WTC11 (cell line): ENCODE data around the gene TMEM88. TPM values are rescaled to one million over a fixed set of nuclear protein-coding genes. Genes with fewer than 3 reads are reported as not detected.

Experiments
- ATAC-seq: fragments of 200-7000 bp; cut with Tn5 transposase; 2 replicates; pipeline ENCODE4 v1.10.0; 2021; ENCODE audit warnings: mild to moderate bottlenecking, moderate library complexity
- CTCF ChIA-PET: fragments of 300-600 bp; sonication (Branson Sonifier 250); formaldehyde crosslinking; loops from one replicate; lab custom pipeline; 2021; ENCODE audit warnings: antibody characterized with exemption; lab: Charles Lee
- POLR2A ChIA-PET: fragments of 350-600 bp; sonication (Branson Sonifier 250); formaldehyde crosslinking; loops from one replicate; lab custom pipeline; 2021; ENCODE audit warnings: antibody characterized with exemption; lab: Charles Lee
- DNase-seq: peaks from one replicate; pipeline ENCODE4 v3.0.0; 2021; ENCODE audit warnings: low spot score
- H3K27ac Mint-ChIP-seq: 2 replicates; pipeline ENCODE4 v1.8.0; 2021; ENCODE audit warnings: mixed read lengths
- H3K27me3 Mint-ChIP-seq: 2 replicates; pipeline ENCODE4 v1.8.0; 2021; ENCODE audit warnings: low read depth, mild to moderate bottlenecking, moderate library complexity, mixed read lengths
- H3K36me3 Mint-ChIP-seq: 2 replicates; pipeline ENCODE4 v1.8.0; 2021; ENCODE audit warnings: mixed read lengths
- H3K4me1 Mint-ChIP-seq: 2 replicates; pipeline ENCODE4 v1.8.0; 2022; ENCODE audit warnings: mixed read lengths
- H3K4me3 Mint-ChIP-seq: 2 replicates; pipeline ENCODE4 v1.8.0; 2021; ENCODE audit warnings: mild to moderate bottlenecking, moderate library complexity, mixed read lengths
- H3K9me3 Mint-ChIP-seq: 2 replicates; pipeline ENCODE4 v1.8.0; 2021; ENCODE audit warnings: mixed read lengths
- ARID4B ChIP-seq: sonication (generic); formaldehyde crosslinking; IDR thresholded peaks from 2 replicates; pipeline ENCODE4 v1.8.0; 2023; ENCODE audit warnings: missing genetic modification reagents, mild to moderate bottlenecking, borderline replicate concordance
- ATF1 ChIP-seq: sonication (generic); formaldehyde crosslinking; IDR thresholded peaks from 2 replicates; pipeline ENCODE4 v1.8.1; 2023; ENCODE audit warnings: mild to moderate bottlenecking, moderate library complexity, missing genetic modification reagents
- E2F4 ChIP-seq: sonication (generic); formaldehyde crosslinking; IDR thresholded peaks from 2 replicates; pipeline ENCODE4 v1.8.1; 2022; ENCODE audit warnings: low read depth, mild to moderate bottlenecking, moderate library complexity, missing genetic modification reagents, borderline replicate concordance
- E2F5 ChIP-seq: sonication (generic); formaldehyde crosslinking; IDR thresholded peaks from 2 replicates; pipeline ENCODE4 v1.8.1; 2022; ENCODE audit warnings: mild to moderate bottlenecking, moderate library complexity, missing genetic modification reagents
- FOXJ3 ChIP-seq: sonication (generic); formaldehyde crosslinking; IDR thresholded peaks from 2 replicates; pipeline ENCODE4 v1.9.0; 2021; ENCODE audit warnings: missing genetic modification reagents, mild to moderate bottlenecking, borderline replicate concordance
- MAX ChIP-seq: sonication (generic); formaldehyde crosslinking; IDR thresholded peaks from 2 replicates; pipeline ENCODE4 v1.8.0; 2022; ENCODE audit warnings: mild to moderate bottlenecking, missing genetic modification reagents
- NFE2L1 ChIP-seq: sonication (generic); formaldehyde crosslinking; IDR thresholded peaks from 2 replicates; pipeline ENCODE4 v1.8.1; 2023; ENCODE audit warnings: missing genetic modification reagents
- NR1H2 ChIP-seq: sonication (generic); formaldehyde crosslinking; IDR thresholded peaks from 2 replicates; pipeline ENCODE4 v1.9.0; 2021; ENCODE audit warnings: mild to moderate bottlenecking, moderate library complexity, missing genetic modification reagents
- SMAD3 ChIP-seq: sonication (generic); formaldehyde crosslinking; IDR thresholded peaks from 2 replicates; pipeline ENCODE4 v1.8.0; 2022; ENCODE audit warnings: missing genetic modification reagents, mild to moderate bottlenecking, borderline replicate concordance
- TEAD1 ChIP-seq: sonication (generic); formaldehyde crosslinking; IDR thresholded peaks from 2 replicates; pipeline ENCODE4 v1.8.0; 2022; ENCODE audit warnings: mild to moderate bottlenecking, missing genetic modification reagents
- TEAD4 ChIP-seq: sonication (generic); formaldehyde crosslinking; IDR thresholded peaks from 2 replicates; pipeline ENCODE4 v1.8.0; 2022; ENCODE audit warnings: mild to moderate bottlenecking, missing genetic modification reagents
- ZNF121 ChIP-seq: sonication (generic); formaldehyde crosslinking; IDR thresholded peaks from 2 replicates; pipeline ENCODE4 v1.8.0; 2023; ENCODE audit warnings: missing genetic modification reagents
- ZNF317 ChIP-seq: sonication (generic); formaldehyde crosslinking; IDR thresholded peaks from 2 replicates; pipeline ENCODE4 v1.8.1; 2023; ENCODE audit warnings: low read depth, mild to moderate bottlenecking, moderate library complexity, missing genetic modification reagents, borderline replicate concordance
- ZNF396 ChIP-seq: fragments of 250-450 bp; sonication (Bioruptor Pico); IDR thresholded peaks from 2 replicates; pipeline ENCODE4 v1.8.0; 2021; ENCODE audit warnings: mild to moderate bottlenecking, moderate library complexity, borderline replicate concordance
- total RNA-seq: library from RNA; stranded (reverse); gene quantifications from 3 replicates; pipeline ENCODE4 v1.2.3, GENCODE V29; 2021
- TF ChIP-seq, protein P1 (sequence below): sonication (generic); formaldehyde crosslinking; IDR thresholded peaks from 2 replicates; pipeline ENCODE4 v1.8.0; 2022; ENCODE audit warnings: mild to moderate bottlenecking, missing genetic modification reagents
- TF ChIP-seq, protein P2 (sequence below): fragments of 200-600 bp; IDR thresholded peaks from 2 replicates; pipeline ENCODE4 v1.8.0; 2022; ENCODE audit warnings: antibody characterized with exemption
- TF ChIP-seq, protein P3 (sequence below): sonication (generic); formaldehyde crosslinking; conservative IDR thresholded peaks from 2 replicates; pipeline ENCODE4 v1.8.1; 2023; ENCODE audit warnings: mild to moderate bottlenecking, low read depth, missing genetic modification reagents, moderate library complexity
- TF ChIP-seq, protein P4 (sequence below): sonication (generic); formaldehyde crosslinking; IDR thresholded peaks from 2 replicates; pipeline ENCODE4 v1.8.0; 2022; ENCODE audit warnings: mild to moderate bottlenecking, missing genetic modification reagents

The TMEM88 gene
- total RNA-seq, 1 experiment from 2014 or later: 2.9 TPM

- TF ChIP-seq, protein P1, sequence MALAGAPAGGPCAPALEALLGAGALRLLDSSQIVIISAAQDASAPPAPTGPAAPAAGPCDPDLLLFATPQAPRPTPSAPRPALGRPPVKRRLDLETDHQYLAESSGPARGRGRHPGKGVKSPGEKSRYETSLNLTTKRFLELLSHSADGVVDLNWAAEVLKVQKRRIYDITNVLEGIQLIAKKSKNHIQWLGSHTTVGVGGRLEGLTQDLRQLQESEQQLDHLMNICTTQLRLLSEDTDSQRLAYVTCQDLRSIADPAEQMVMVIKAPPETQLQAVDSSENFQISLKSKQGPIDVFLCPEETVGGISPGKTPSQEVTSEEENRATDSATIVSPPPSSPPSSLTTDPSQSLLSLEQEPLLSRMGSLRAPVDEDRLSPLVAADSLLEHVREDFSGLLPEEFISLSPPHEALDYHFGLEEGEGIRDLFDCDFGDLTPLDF (CRISPR knock-in tag): no peak
- no peak for TF ChIP-seq E2F5
- no peak for TF ChIP-seq ATF1 (CRISPR knock-in tag)
- no peak for TF ChIP-seq SMAD3
These were observed 18.9 kb upstream of the TMEM88 start (continued) for GRCh38 chr17:7835814-7836595.

GRCh38 chr17:7836596-7837407 is 18.1 kb upstream of the TMEM88 start:
- ChIA-PET CTCF (interaction anchor here (0.6 to 5.4 kb wide), 22 partner anchors 8 to 619 kb away, joined by 3 to 66 read pairs (median 4); partner anchors contain the start of genes CNTROB, CYB5D1, NAA38 and TMEM256), POLR2A (interaction anchor here (1.0 to 1.9 kb wide), 5 partner anchors 8 to 120 kb away, joined by 5 to 8 read pairs (median 7); partner anchors contain the start of genes CYB5D1 and NAA38)
- peaks cover 52% of the 10 kb centered on the region for H3K27me3 Mint-ChIP-seq
- H3K9me3 Mint-ChIP-seq: no peaks in the 10 kb centered on the region
- peak; percentile 36 for ATAC-seq
- H3K4me1 Mint-ChIP-seq: peaks cover 45% of the 10 kb centered on the region
- H3K27ac Mint-ChIP-seq: peak overlapping the region; percentile 95
- H3K4me3 Mint-ChIP-seq: peak overlapping the region; percentile 93
- peak; percentile 97 for DNase-seq
- H3K36me3 Mint-ChIP-seq: no peaks in the 10 kb centered on the region
- no peak for TF ChIP-seq E2F4 (CRISPR knock-in tag)
- TF ChIP-seq, protein P2, sequence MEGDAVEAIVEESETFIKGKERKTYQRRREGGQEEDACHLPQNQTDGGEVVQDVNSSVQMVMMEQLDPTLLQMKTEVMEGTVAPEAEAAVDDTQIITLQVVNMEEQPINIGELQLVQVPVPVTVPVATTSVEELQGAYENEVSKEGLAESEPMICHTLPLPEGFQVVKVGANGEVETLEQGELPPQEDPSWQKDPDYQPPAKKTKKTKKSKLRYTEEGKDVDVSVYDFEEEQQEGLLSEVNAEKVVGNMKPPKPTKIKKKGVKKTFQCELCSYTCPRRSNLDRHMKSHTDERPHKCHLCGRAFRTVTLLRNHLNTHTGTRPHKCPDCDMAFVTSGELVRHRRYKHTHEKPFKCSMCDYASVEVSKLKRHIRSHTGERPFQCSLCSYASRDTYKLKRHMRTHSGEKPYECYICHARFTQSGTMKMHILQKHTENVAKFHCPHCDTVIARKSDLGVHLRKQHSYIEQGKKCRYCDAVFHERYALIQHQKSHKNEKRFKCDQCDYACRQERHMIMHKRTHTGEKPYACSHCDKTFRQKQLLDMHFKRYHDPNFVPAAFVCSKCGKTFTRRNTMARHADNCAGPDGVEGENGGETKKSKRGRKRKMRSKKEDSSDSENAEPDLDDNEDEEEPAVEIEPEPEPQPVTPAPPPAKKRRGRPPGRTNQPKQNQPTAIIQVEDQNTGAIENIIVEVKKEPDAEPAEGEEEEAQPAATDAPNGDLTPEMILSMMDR: no peak
- TF ChIP-seq TEAD1 (CRISPR knock-in tag): peak; percentile 94; the same call in 1 of the 2 replicates
- TF ChIP-seq, protein P3, sequence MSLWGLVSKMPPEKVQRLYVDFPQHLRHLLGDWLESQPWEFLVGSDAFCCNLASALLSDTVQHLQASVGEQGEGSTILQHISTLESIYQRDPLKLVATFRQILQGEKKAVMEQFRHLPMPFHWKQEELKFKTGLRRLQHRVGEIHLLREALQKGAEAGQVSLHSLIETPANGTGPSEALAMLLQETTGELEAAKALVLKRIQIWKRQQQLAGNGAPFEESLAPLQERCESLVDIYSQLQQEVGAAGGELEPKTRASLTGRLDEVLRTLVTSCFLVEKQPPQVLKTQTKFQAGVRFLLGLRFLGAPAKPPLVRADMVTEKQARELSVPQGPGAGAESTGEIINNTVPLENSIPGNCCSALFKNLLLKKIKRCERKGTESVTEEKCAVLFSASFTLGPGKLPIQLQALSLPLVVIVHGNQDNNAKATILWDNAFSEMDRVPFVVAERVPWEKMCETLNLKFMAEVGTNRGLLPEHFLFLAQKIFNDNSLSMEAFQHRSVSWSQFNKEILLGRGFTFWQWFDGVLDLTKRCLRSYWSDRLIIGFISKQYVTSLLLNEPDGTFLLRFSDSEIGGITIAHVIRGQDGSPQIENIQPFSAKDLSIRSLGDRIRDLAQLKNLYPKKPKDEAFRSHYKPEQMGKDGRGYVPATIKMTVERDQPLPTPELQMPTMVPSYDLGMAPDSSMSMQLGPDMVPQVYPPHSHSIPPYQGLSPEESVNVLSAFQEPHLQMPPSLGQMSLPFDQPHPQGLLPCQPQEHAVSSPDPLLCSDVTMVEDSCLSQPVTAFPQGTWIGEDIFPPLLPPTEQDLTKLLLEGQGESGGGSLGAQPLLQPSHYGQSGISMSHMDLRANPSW: no peak
- no peak for TF ChIP-seq FOXJ3 (CRISPR knock-in tag)
- TF ChIP-seq, protein P4, sequence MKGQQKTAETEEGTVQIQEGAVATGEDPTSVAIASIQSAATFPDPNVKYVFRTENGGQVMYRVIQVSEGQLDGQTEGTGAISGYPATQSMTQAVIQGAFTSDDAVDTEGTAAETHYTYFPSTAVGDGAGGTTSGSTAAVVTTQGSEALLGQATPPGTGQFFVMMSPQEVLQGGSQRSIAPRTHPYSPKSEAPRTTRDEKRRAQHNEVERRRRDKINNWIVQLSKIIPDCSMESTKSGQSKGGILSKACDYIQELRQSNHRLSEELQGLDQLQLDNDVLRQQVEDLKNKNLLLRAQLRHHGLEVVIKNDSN (CRISPR knock-in tag): peak; percentile 92
- TF ChIP-seq MAX: peak; percentile 92
- 0 out of 2 replicates have a peak, but pooled peaks have one; percentile 28 for TF ChIP-seq NFE2L1 (CRISPR knock-in tag)
- no peak for TF ChIP-seq ZNF317
- TF ChIP-seq NR1H2 (CRISPR knock-in tag): no peak
- no peak for TF ChIP-seq ZNF121 (CRISPR knock-in tag)
- TF ChIP-seq ARID4B: peak; percentile 79; the same call in 1 of the 2 replicates
- no peak for TF ChIP-seq TEAD4 (CRISPR knock-in tag)
- TF ChIP-seq ZNF396 (CRISPR knock-in tag): no peak
